Fibroblast of lung (primary cell): ENCODE measurements around the gene CORO2A. TPM values are rescaled to one million over a fixed set of nuclear protein-coding genes. Genes with fewer than 3 reads are reported as not detected.
A peak's percentile ranks its signal among the peaks of the same experiment; 100 is the strongest.

Experiments used
- DNase-seq, 2 donors: peaks; one replicate each; pipeline versions ENCODE4 v3.0.0 to v3.0.0-alpha.2; 2010; ENCODE audit warnings: low read depth in 2 of 2
- H2AFZ ChIP-seq: 2 replicates; pipeline ENCODE4 v1.5.1; 2012; ENCODE audit warnings: low read length, control low read depth, inconsistent platforms
- H3K27ac ChIP-seq: 2 replicates; pipeline ENCODE4 v1.5.1; 2011; ENCODE audit warnings: low read length, control low read depth; ENCODE audit not compliant: insufficient read depth
- H3K27me3 ChIP-seq: 2 replicates; pipeline ENCODE4 v1.5.1; 2011; ENCODE audit warnings: mild to moderate bottlenecking, low read length; ENCODE audit not compliant: control insufficient read depth, insufficient read depth
- H3K36me3 ChIP-seq: 2 replicates; pipeline ENCODE4 v1.5.1; 2011; ENCODE audit warnings: low read length; ENCODE audit not compliant: control insufficient read depth, insufficient read depth
- H3K4me1 ChIP-seq: 2 replicates; pipeline ENCODE4 v1.5.1; 2011; ENCODE audit warnings: low read length; ENCODE audit not compliant: control insufficient read depth, insufficient read depth; ENCODE audit errors: extremely low read depth
- H3K4me2 ChIP-seq: 2 replicates; pipeline ENCODE4 v1.5.1; 2011; ENCODE audit warnings: low read length, control low read depth; ENCODE audit not compliant: insufficient read depth; ENCODE audit errors: extremely low read depth
- H3K4me3 ChIP-seq, 4 experiments: fragments of 200-600 bp in 1 of 4; sonication (generic) in 1 of 4; replicated peaks in 1 of 4; 2 replicates each; pipeline ENCODE4 v1.5.1; 2011 to 2016; ENCODE audit warnings: low read length in 4 of 4, low read depth in 3 of 4, mild to moderate bottlenecking in 3 of 4, control low read depth in 2 of 4, inconsistent platforms in 1 of 4, mixed read lengths in 1 of 4; ENCODE audit not compliant: insufficient read depth in 1 of 4; ENCODE audit errors: control extremely low read depth in 1 of 4
- H3K79me2 ChIP-seq: 2 replicates; pipeline ENCODE4 v1.5.1; 2012; ENCODE audit warnings: mild to moderate bottlenecking, low read length, inconsistent platforms; ENCODE audit not compliant: control insufficient read depth, insufficient read depth
- H3K9ac ChIP-seq: 2 replicates; pipeline ENCODE4 v1.5.1; 2011; ENCODE audit warnings: mild to moderate bottlenecking, low read length, control low read depth; ENCODE audit not compliant: insufficient read depth
- H3K9me3 ChIP-seq: 2 replicates; pipeline ENCODE4 v1.5.1; 2012; ENCODE audit warnings: low read depth, low read length; ENCODE audit not compliant: control insufficient read depth, insufficient read depth
- H4K20me1 ChIP-seq: 2 replicates; pipeline ENCODE4 v1.5.1; 2011; ENCODE audit warnings: low read length; ENCODE audit not compliant: control insufficient read depth, insufficient read depth; ENCODE audit errors: extremely low read depth
- EZH2 ChIP-seq: IDR thresholded peaks from 2 replicates; pipeline ENCODE4 v1.5.1; 2012; ENCODE audit warnings: low read length, control low read depth, mild to moderate bottlenecking; ENCODE audit errors: missing control alignments
- polyA plus RNA-seq, 2 donors: library from polyadenylated mRNA; depleted of rRNA in 1 of 2; stranded (reverse) in 1 of 2; unstranded in 1 of 2; fragments of >200 nt; gene quantifications; 2 replicates each; pipeline ENCODE4 v1.2.1, GENCODE V29; 2011 to 2012; ENCODE audit warnings: missing spikeins in 1 of 2
- total RNA-seq: library from RNA; depleted of rRNA; stranded (reverse); fragments of >200 nt; gene quantifications from 2 replicates; pipeline ENCODE4 v1.2.1, GENCODE V29; 2014
- TF ChIP-seq, protein P1 (sequence below), 2 donors: IDR thresholded peaks in 1 of 2; conservative IDR thresholded peaks in 1 of 2; 1 replicate in 1 of 2; 2 replicates in 1 of 2; pipeline ENCODE4 v1.5.1; 2011 to 2012; ENCODE audit warnings: low read length in 2 of 2, control low read depth in 1 of 2, inconsistent platforms in 1 of 2, low read depth in 1 of 2, mild to moderate bottlenecking in 1 of 2

Gene CORO2A
- total and polyA plus RNA-seq, 2 donors (not counting 1 experiment from before 2014, with no cell fraction given), result 0.11 to 0.50 TPM

DNA sequence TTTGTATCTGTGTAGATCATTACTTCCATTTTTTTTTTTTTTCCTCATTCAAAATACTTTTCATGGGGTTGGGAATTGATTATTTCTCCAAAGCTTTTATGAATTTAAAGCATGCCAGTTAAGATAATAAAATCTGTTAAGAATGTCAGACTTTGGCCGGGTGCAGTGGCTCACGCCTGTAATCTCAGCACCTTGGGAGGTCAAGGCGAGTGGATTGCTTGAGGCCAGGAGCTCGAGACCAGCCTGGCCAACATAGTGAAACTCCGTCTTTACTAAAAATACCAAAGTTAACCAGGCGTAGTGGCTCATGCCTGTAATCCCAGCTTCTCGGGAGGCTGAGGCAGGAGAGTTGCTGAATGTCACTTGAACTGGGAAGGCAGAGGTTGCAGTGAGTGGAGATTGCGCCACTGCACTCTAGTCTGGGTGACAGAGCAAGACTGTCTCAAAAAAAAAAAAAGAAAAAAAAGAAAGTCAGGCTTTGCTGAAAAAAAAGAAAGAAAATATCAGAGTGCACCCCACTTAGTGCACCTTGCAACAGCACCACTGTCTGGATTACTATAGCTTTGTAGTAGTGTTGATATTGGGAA lies 44.6 kb upstream of the CORO2A start:
- H3K9ac ChIP-seq, result no peak overlapping the region
- TF ChIP-seq, protein P1, sequence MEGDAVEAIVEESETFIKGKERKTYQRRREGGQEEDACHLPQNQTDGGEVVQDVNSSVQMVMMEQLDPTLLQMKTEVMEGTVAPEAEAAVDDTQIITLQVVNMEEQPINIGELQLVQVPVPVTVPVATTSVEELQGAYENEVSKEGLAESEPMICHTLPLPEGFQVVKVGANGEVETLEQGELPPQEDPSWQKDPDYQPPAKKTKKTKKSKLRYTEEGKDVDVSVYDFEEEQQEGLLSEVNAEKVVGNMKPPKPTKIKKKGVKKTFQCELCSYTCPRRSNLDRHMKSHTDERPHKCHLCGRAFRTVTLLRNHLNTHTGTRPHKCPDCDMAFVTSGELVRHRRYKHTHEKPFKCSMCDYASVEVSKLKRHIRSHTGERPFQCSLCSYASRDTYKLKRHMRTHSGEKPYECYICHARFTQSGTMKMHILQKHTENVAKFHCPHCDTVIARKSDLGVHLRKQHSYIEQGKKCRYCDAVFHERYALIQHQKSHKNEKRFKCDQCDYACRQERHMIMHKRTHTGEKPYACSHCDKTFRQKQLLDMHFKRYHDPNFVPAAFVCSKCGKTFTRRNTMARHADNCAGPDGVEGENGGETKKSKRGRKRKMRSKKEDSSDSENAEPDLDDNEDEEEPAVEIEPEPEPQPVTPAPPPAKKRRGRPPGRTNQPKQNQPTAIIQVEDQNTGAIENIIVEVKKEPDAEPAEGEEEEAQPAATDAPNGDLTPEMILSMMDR (conservative IDR thresholded peaks at IDR 0.05 in 1 of 2, IDR thresholded peaks at IDR 0.05 in 1 of 2; ENCODE audit: low read depth in 1 of 2, low read length in 2 of 2), result no peak
- H3K4me3 ChIP-seq, result no peak overlapping the region
- H3K27ac ChIP-seq, result no peak overlapping the region
- H3K9me3 ChIP-seq, result no peaks in the 10 kb centered on the region
- H3K36me3 ChIP-seq, result peaks cover 3% of the 10 kb centered on the region
- no peaks in the 10 kb centered on the region for H3K79me2 ChIP-seq
- no peaks in the 10 kb centered on the region for H4K20me1 ChIP-seq
- DNase-seq, result no peak
- H3K4me2 ChIP-seq, result no peak overlapping the region
- H2AFZ ChIP-seq, result no peak overlapping the region
- peaks cover 6% of the 10 kb centered on the region for H3K4me1 ChIP-seq
- H3K27me3 ChIP-seq, result no peaks in the 10 kb centered on the region

DNA sequence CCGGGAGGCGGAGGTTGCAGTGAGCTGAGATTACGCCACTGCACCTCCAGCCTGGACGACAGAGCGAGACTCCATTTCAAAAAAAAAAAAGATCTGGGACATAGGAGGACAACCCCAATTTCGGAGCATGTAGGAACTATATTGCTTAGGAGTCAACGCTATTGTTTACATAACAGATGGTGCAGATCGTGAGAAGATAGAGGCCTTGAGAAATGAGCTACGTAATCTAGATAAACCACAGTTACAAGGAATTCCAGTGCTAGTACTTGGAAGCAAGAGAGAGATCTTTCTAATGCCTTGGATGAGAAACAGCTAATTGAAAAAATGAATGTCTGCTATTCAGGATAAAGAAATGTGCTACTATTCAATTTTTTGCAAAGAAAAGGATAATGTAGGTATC lies 42.7 kb upstream of the CORO2A start:
- peaks cover 6% of the 10 kb centered on the region for H3K4me1 ChIP-seq
- no peak overlapping the region for H2AFZ ChIP-seq
- no peak overlapping the region for H3K27ac ChIP-seq
- H4K20me1 ChIP-seq, result no peaks in the 10 kb centered on the region
- H3K9ac ChIP-seq, result no peak overlapping the region
- H3K79me2 ChIP-seq, result no peaks in the 10 kb centered on the region
- no peaks in the 10 kb centered on the region for H3K9me3 ChIP-seq
- H3K27me3 ChIP-seq, result no peaks in the 10 kb centered on the region
- no peak overlapping the region for H3K4me2 ChIP-seq
- TF ChIP-seq, protein P1 (conservative IDR thresholded peaks at IDR 0.05 in 1 of 2, IDR thresholded peaks at IDR 0.05 in 1 of 2; ENCODE audit: low read depth in 1 of 2, low read length in 2 of 2), result no peak
- TF ChIP-seq EZH2, result no peak
- peaks cover 6% of the 10 kb centered on the region for H3K36me3 ChIP-seq
- peak in 1 of 2 donors; percentile 71 for DNase-seq
- no peak overlapping the region for H3K4me3 ChIP-seq

DNA sequence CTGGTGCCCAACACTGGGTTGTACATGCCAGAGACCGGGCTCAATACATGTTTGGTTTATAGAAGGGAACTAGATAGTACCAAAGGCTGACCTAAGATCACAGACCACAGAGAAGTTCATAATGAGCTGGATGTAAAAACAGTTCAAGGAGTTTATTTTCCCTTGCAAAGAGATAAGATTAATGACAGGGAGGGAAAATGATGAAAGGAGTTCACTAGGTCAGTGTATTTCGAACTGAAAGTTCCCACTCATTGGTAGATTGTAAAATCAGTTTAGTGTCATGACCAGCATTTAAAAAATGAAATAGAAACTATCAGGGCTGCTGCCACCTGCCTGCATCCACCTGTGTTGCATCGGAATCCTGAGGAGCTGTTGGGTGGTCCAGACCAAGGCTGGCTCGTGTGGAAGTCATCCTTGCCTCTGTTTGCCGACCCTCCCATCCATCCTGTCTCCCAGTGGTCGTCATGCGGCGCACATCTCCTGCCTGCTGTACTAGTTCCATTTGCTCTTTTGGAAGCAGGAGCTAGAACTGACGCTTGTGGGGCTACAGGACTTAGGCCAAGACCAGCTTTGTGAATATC lies 41.9 kb upstream of the CORO2A start:
- Histone ChIP-seq H3K27me3 (no peaks in the 10 kb centered on the region), H3K4me3 (no peak overlapping the region), H3K79me2 (no peaks in the 10 kb centered on the region), H3K4me2 (no peak overlapping the region), H2AFZ (no peak overlapping the region), H3K36me3 (peaks cover 6% of the 10 kb centered on the region), H3K4me1 (peaks cover 6% of the 10 kb centered on the region), H4K20me1 (no peaks in the 10 kb centered on the region), H3K27ac (no peak overlapping the region), H3K9ac (no peak overlapping the region), H3K9me3 (no peaks in the 10 kb centered on the region)
- DNase-seq, result no peak
- TF ChIP-seq EZH2, result no peak
- TF ChIP-seq, protein P1 (conservative IDR thresholded peaks at IDR 0.05 in 1 of 2, IDR thresholded peaks at IDR 0.05 in 1 of 2; ENCODE audit: low read depth in 1 of 2, low read length in 2 of 2), result no peak
